ENCODE data around the gene MOCS1.

Gene MOCS1

DNA sequence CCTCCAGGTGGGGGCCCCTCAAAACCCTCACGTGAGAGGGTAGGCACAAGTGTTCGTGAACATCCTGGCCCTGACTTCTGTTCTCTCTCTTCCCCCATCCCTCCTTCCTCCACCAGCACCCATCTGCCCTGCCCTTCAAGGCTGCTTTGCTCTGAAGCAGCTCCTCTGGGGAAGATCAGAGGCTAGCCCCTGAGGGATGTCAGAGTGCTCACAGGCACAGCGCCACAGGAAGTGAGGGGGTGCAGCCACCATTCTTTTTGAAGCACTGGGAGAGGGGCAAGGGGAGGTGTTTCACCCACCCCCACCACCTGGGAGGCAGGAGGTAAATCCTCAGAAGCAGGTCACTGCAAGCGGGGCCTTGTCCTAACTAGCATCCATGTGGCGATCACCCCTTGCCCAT, 11.4 kb downstream of the MOCS1 start:
- DNase-seq, result no peak

- DNase-seq, result no peak
Observed at GRCh38 chr6:39920157-39920556, 14.1 kb downstream of the MOCS1 start.

DNA sequence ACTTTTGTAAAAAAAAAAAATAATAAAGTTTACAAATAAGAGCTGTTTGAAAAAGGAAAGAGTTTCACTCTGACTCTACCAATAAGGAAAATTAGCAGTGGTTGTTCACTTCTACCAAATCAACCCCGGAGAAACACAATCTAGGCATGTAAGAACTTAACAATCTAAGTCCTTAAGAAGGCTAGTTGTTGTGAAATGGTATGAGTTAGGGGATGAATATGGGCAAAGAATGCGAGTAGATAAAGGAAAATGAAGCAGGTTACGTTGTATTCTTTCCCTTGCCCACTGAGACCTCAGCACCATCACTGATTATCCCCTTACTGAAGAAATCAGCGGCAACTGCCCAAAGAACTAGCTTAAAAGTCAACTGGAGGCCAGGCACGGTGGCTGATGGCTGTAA, 15.4 kb downstream of the MOCS1 start:
- no peak for DNase-seq

DNA sequence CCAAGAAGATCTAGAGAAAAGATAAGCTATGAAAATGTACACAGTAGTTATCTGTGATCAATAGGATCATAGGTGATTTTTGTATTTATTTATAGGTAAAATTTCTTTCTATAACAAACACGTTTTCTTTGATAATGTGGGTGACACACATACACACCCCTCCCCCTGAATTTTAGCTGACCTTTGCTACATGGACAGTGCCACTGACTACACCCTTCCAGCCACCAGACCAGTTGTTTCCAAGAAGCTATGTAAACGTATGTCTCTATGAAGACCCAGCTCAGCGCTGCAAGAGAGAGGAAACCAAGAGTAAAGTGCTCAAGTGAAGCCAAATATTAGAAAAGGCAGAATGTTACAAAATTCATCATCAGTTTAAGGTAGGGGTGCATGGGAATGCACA, 16.3 kb downstream of the MOCS1 start:
- no peak for DNase-seq

- DNase-seq, result no peak
Observed at GRCh38 chr6:39917329-39917728, 16.9 kb downstream of the MOCS1 start.

- no peak for DNase-seq
Observed at GRCh38 chr6:39915866-39916265, 18.4 kb downstream of the MOCS1 start.

DNA sequence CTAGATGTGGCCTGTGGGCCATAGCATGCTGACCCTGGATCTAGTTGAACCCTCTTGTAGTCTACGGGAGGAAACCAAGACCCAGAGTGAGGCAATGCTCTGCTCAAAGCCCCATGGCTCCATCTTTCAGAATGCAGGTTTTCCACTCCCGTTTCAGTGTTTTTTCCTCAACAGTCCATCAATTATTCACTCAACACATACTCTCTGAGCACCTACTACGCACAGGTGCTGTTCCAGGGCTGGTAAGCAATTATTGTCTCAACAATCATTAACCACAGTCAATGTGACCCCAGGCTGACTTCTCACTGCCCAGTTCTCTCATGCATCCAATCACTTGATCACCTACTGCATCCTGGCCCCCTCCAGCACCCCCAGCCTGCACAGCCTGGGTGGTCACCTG, 20.0 kb downstream of the MOCS1 start:
- no peak for DNase-seq

DNA sequence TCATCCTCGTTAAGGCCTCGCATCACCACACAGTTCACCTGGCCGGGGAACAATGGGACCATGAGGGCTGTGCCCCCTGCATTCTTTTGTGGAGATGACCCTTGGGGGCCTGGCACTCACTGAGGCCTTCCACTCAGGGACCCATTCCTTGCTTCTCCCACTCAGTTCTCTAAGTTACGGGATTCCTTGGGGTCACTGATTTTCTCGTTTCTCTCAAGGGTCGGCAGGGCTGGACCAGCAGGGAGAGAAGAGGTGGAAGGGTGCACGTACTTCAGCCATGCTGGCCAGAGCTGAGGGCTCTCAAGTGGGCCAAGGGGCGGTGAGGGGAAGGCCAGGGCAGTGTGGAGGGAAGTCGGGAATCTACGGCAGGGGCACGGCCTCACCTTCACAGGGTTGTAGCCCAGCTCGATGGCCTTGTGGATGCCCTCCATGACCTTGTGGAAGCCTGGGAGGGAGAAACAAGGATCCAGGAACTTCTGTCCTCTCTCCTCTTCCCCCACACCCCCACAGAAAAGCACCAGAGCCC, 20.8 kb downstream of the MOCS1 start:
- DNase-seq, result no peak

GRCh38 chr6:39912446-39912845, 21.8 kb downstream of the MOCS1 start:
- no peak for DNase-seq

- DNase-seq, result no peak
Observed at GRCh38 chr6:39911513-39912125, 22.6 kb downstream of the MOCS1 start.

- DNase-seq, result no peak
Observed at GRCh38 chr6:39910744-39911143, 23.5 kb downstream of the MOCS1 start.

DNA sequence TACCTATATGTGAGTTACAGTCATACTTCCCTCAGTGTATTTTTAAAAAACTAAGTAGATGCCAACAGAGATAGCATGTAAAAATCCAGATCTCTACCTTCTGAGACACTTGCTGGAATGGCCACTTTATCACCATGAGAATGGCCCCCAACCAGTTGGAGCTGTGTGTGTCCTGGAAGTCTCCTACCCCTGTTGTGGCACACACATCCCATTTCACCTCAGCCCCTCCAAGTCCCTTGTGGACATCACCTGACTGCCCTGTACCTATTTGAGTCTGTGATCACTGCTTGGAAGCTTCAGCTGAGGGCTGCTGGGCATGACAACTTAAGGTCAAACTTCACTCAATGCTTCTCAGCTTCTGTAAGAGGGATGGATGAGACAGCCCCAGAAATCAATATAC, 24.1 kb downstream of the MOCS1 start:
- no peak for DNase-seq

- DNase-seq, result no peak
Observed at GRCh38 chr6:39909701-39910100, 24.6 kb downstream of the MOCS1 start.

GRCh38 chr6:39908838-39909583, 25.3 kb downstream of the MOCS1 start:
- DNase-seq, result no peak

DNA sequence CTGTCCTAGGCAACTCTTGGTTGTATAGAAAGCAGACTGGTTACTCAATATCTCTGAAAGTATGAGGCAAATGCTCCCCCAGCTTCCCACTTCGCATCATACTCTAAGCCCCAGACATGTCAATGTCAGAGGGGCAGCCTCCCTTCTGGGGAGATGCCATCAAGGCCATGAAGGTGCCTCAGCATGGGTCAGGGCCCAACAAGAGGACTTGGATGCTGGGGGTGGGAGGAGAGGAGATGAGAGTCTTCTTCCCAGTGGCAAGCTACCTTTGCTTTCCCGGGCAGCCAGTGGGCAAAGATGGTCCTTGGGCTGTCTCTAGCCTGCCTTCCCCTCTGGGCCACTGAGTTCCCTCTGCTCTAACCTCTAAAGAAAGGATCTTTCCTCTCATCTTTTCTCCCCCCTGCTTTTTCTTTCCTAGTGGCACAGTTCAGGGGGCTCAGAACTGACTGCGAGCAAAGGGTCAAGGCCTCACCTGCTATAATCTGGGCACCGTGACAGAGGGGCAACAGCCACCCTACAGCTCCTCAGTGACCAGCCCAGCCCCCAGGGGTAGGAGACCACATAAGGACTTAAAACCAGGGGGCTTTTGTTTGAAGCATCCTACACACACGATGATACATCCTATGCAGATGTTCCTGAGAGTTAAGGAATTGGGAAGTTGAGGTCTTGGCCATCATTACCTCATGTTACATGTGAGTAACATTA, 26.2 kb downstream of the MOCS1 start:
- no peak for DNase-seq

DNA sequence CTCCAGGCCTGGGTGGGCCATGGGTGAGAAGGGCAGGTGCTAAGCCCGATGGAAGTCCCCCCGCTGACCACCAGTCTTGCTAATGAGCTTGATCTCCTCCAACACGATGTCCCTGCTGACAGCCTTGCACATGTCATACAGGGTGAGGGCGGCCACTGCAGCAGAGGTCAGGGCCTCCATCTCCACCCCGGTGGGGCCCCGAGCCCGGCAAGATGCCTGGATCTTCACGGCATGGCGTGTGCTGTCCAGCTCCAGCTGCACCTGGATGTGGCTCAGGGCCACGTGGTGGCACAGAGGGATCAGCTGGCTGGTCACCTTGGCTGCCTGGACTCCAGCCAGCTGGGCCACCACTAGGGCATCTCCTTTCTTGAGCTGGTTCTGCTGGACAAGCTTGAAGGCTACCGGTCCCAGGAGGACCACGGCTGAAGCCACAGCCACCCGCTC, 27.9 kb downstream of the MOCS1 start:
- DNase-seq, result no peak

DNA sequence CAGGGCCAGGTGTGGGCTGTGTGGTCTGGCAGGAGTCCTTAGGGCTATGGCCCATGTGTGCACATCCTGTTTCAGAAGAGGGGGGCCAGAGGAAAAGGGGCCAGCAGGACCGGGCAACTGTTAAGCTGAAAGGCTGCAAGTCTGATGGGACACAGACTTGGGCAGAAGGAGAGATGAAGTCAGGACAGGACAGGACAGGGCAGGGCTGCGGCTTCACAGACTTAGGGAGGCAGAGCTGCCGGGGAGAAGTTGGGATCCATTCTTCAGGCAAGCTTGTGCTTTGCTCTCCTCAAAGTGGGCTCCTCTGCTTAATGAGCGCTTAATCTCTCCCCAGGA, 28.7 kb downstream of the MOCS1 start:
- DNase-seq, result no peak

GRCh38 chr6:39904946-39905639, 29.2 kb downstream of the MOCS1 start:
- no peak for DNase-seq

GRCh38 chr6:39903656-39904055, 30.6 kb downstream of the MOCS1 start:
- DNase-seq, result no peak

GRCh38 chr6:39902786-39903465, 31.3 kb downstream of the MOCS1 start:
- no peak for DNase-seq

DNA sequence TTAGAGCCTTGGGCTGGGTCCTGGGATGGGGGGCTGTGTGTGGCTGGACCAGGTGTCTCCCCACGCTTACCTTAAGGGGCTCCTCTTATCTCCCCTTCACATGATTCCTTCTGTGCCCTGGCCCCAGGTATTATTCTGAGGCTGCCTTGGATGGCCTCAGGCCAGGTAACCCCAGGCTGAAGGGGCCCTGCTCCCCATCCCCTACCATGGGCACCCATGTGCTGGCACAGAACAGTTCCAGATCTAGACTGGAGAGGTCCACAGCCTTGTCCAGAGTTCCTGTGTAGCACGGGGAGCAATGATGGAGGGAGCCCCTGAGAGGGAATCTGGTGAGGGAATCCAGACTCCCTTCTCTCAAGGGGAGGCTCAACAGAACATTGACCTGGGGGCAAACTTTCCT, 32.1 kb downstream of the MOCS1 start:
- no peak for DNase-seq

DNA sequence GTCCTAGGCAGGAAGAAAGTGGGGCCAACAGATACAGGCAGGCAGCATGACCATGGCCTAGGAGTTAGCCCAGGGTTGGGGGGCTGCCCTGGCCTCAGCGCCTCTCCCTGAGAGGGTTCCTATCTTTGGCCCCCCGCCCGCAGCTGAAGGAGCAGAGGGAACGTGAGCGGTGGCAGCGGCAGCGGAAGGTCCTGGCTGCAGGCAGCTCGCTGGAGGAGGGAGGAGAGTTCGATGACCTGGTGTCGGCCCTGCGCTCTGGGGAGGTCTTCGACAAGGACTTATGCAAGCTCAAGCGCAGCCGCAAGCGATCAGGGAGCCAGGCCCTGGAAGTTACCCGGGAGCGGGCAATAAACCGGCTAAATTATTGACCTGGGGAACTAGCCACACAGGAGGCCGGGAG, 32.6 kb downstream of the MOCS1 start:
- DNase-seq, result no peak

DNA sequence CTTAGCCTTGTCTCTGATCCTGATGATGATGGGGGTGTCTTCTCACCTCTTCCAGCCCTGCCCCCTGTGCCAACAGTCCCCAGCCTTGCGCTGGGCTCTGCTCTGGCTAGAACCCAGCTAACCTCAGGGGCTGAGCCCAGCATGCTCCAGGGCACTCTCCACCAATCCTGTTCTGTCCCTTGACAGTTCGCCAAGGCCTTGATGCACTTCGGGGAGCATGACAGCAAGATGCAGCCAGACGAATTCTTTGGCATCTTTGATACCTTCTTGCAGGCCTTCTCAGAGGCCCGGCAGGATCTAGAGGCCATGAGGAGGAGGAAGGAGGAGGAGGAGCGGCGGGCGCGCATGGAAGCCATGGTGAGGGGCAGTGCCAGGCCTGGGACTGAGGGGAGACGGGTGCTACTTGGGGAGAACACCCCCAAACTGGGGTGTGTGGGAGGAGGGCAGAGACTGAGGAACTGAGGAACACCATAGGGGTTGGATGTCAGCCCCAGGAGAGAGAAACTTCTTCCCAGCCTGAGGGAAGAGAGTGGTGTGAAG, 33.1 kb downstream of the MOCS1 start:
- no peak for DNase-seq

Data from NCI-H748 treated with DMSO at 0.1 percent for 48 hours (cell line).